ENCODE data around the gene APRT. TPM values are rescaled to one million over a fixed set of nuclear protein-coding genes. Genes with fewer than 3 reads are reported as not detected.

The APRT gene
- total RNA-seq, 6 donors from 2014 or later, result 76.5 to 147 (median 124) TPM

GRCh38 chr16:88847654-88848053, 35.9 kb upstream of the APRT start:
- Histone ChIP-seq H3K4me3 (no peak overlapping the region), H3K4me1 (no peaks in the 10 kb centered on the region), H3K27ac (no peak overlapping the region), H3K27me3 (no peaks in the 10 kb centered on the region), H3K9me3 (no peaks in the 10 kb centered on the region), H3K36me3 (peaks cover 0 to 32% (median 23%) of the 10 kb centered on the region in 4 donors)
- ATAC-seq (ENCODE audit: low FRiP score in 2 of 2), result no peak
- no peak for TF ChIP-seq EP300 (IDR thresholded peaks at IDR 0.05)
- 92 to 93% methylated on average over 17 to 18 of the region's 18 CpGs for WGBS, 2 donors
- DNase-seq, result peak in 1 of 2 donors; percentile 74

- ATAC-seq (ENCODE audit: low FRiP score in 2 of 2) (peak in 1 of 2 donors; percentile 50), DNase-seq (peak in 1 of 2 donors; percentile 52)
- H3K27me3 ChIP-seq, result no peaks in the 10 kb centered on the region
- no peak overlapping the region for H3K4me3 ChIP-seq
- H3K4me1 ChIP-seq, result no peaks in the 10 kb centered on the region
- H3K36me3 ChIP-seq, result peaks cover 0 to 41% (median 27%) of the 10 kb centered on the region in 4 donors
- no peaks in the 10 kb centered on the region for H3K9me3 ChIP-seq
- no peak for TF ChIP-seq POLR2A (IDR thresholded peaks at IDR 0.05)
- TF ChIP-seq POLR2AphosphoS5 (IDR thresholded peaks at IDR 0.05), result no peak
- TF ChIP-seq, protein P1, sequence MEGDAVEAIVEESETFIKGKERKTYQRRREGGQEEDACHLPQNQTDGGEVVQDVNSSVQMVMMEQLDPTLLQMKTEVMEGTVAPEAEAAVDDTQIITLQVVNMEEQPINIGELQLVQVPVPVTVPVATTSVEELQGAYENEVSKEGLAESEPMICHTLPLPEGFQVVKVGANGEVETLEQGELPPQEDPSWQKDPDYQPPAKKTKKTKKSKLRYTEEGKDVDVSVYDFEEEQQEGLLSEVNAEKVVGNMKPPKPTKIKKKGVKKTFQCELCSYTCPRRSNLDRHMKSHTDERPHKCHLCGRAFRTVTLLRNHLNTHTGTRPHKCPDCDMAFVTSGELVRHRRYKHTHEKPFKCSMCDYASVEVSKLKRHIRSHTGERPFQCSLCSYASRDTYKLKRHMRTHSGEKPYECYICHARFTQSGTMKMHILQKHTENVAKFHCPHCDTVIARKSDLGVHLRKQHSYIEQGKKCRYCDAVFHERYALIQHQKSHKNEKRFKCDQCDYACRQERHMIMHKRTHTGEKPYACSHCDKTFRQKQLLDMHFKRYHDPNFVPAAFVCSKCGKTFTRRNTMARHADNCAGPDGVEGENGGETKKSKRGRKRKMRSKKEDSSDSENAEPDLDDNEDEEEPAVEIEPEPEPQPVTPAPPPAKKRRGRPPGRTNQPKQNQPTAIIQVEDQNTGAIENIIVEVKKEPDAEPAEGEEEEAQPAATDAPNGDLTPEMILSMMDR (IDR thresholded peaks at IDR 0.05), result no peak
- no peak for TF ChIP-seq EP300 (IDR thresholded peaks at IDR 0.05)
- 92 to 97% methylated on average over 9 of the region's 9 CpGs for WGBS, 2 donors
- H3K27ac ChIP-seq, result no peak overlapping the region
These were observed 34.4 kb upstream of the APRT start for GRCh38 chr16:88846088-88846487.

DNA sequence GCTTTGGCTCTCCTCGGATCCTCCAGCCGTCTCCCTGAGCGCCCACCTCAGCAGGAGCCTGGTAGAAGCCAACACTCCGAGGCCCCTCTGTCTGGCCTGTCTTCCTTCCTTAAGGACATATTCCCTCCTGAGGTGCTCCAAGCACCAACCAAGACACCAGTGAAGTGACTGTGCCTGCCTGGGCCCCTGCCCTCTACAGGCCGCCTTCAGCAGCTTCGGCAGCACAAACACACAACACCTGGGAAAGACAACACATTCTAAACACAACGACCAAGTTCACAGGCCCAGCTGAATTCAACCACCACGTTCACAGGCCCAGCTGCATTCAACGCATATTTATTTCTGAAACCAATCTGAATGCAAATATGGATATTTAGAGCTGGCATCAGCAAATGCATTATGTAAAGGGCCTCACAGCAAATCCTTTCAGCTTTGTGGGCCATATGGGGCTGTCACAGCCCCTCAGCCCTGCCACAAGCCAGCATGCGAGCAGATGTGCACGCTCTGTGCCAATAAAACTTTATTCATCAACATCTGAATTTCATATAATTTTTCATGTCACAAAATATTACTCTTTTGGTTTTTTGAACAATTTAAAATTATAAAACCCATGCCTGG, 32.8 kb upstream of the APRT start:
- Histone ChIP-seq H3K4me1 (no peaks in the 10 kb centered on the region), H3K36me3 (peaks cover 0 to 47% (median 28%) of the 10 kb centered on the region in 4 donors), H3K27me3 (no peaks in the 10 kb centered on the region), H3K4me3 (no peak overlapping the region), H3K9me3 (no peaks in the 10 kb centered on the region), H3K27ac (no peak overlapping the region)
- DNase-seq (no peak), ATAC-seq (ENCODE audit: low FRiP score in 2 of 2) (no peak)
- 75 to 80% methylated on average over 7 to 11 of the region's 11 CpGs for WGBS, 2 donors
- no peak for TF ChIP-seq EP300 (IDR thresholded peaks at IDR 0.05)
- no peak for TF ChIP-seq POLR2AphosphoS5 (IDR thresholded peaks at IDR 0.05)
- no peak for TF ChIP-seq POLR2A (IDR thresholded peaks at IDR 0.05)

- H3K27ac ChIP-seq, result no peak overlapping the region
- WGBS, 2 donors, result 95 to 96% methylated on average over 12 to 20 of the region's 20 CpGs
- H3K36me3 ChIP-seq, result peaks cover 0 to 60% (median 34%) of the 10 kb centered on the region in 4 donors
- TF ChIP-seq POLR2A (IDR thresholded peaks at IDR 0.05) (no peak), EP300 (IDR thresholded peaks at IDR 0.05) (no peak), POLR2AphosphoS5 (IDR thresholded peaks at IDR 0.05) (no peak)
- TF ChIP-seq, protein P1 (IDR thresholded peaks at IDR 0.05), result no peak
- ATAC-seq (ENCODE audit: low FRiP score in 2 of 2), result no peak
- H3K4me3 ChIP-seq, result no peak overlapping the region
- H3K9me3 ChIP-seq, result no peaks in the 10 kb centered on the region
- no peaks in the 10 kb centered on the region for H3K27me3 ChIP-seq
- DNase-seq, result peak in 1 of 2 donors; percentile 68
- no peaks in the 10 kb centered on the region for H3K4me1 ChIP-seq
These were observed 31.5 kb upstream of the APRT start for GRCh38 chr16:88843256-88843655.

DNA sequence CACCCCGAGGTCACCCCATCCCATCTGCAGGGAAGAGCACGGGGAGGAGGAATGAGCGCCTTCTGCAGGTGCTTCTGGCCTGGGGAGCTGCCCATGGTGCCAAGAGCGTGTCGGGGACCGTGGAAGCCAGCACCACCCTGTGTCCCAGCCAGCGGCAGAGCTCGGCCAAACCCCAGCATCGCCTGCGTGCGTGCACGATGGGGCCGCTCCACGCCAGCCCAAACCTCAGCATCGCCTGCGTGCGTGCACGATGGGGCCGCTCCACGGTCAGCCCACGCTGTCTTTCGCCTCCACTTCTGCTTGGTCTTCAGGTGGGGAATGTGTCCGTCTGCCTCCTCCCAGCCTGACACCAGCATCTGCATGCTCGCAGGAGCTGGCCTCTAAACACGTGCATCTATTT, 31.1 kb upstream of the APRT start:
- no peaks in the 10 kb centered on the region for H3K9me3 ChIP-seq
- no peaks in the 10 kb centered on the region for H3K4me1 ChIP-seq
- 93 to 95% methylated on average over 22 to 25 of the region's 25 CpGs for WGBS, 2 donors
- peaks cover 0 to 62% (median 35%) of the 10 kb centered on the region in 4 donors for H3K36me3 ChIP-seq
- peak in 1 of 2 donors; percentile 70 for DNase-seq
- H3K27ac ChIP-seq, result no peak overlapping the region
- TF ChIP-seq POLR2A (IDR thresholded peaks at IDR 0.05) (no peak), POLR2AphosphoS5 (IDR thresholded peaks at IDR 0.05) (no peak), EP300 (IDR thresholded peaks at IDR 0.05) (no peak)
- TF ChIP-seq, protein P1 (IDR thresholded peaks at IDR 0.05), result no peak
- ATAC-seq (ENCODE audit: low FRiP score in 2 of 2), result no peak
- no peak overlapping the region for H3K4me3 ChIP-seq
- no peaks in the 10 kb centered on the region for H3K27me3 ChIP-seq

DNA sequence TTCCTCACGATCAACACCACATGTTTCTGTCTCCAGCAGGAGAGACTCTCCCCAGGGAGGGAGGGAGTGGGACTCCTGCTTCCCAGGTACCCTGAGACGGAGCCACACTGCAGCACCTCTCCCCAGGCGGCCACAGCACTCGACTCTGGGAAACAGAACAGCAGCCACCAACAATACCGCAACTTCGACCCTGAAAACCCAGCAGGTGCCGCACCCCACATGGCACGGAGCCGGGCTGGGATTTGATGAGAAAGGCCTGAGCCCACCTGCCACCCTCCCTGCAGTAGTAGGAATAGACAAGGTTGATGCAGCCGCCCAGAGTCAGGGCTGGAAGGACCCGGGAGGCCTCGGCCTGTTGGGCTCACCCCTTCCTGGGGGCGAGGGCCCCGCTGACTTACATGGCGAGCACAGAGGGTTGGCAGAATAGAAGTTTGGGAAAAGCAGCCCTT, 30.6 kb upstream of the APRT start:
- Histone ChIP-seq H3K27ac (no peak overlapping the region), H3K36me3 (peaks cover 0 to 62% (median 36%) of the 10 kb centered on the region in 4 donors), H3K9me3 (no peaks in the 10 kb centered on the region), H3K4me3 (no peak overlapping the region), H3K4me1 (no peaks in the 10 kb centered on the region), H3K27me3 (no peaks in the 10 kb centered on the region)
- TF ChIP-seq, protein P1 (IDR thresholded peaks at IDR 0.05), result no peak
- TF ChIP-seq POLR2A (IDR thresholded peaks at IDR 0.05) (no peak), EP300 (IDR thresholded peaks at IDR 0.05) (no peak)
- DNase-seq (peak in 1 of 2 donors; percentile 61), ATAC-seq (ENCODE audit: low FRiP score in 2 of 2) (no peak)
- 87 to 95% methylated on average over 12 to 15 of the region's 15 CpGs for WGBS, 2 donors
